Cardiac muscle cell (in vitro differentiated cells and primary cell): ENCODE results near the gene LCE3C. TPM values are rescaled to one million over a fixed set of nuclear protein-coding genes. Genes with fewer than 3 reads are reported as not detected.
"Not testable (repeated sequence)": the region's sequence is repeated elsewhere in the genome, so short reads cannot be mapped to it uniquely, and the experiment has no call there.

Experiments used
- DNase-seq, 2 donors: peaks; one replicate each; pipeline versions ENCODE4 v3.0.0 to v3.0.0-alpha.2; 2010 to 2017; ENCODE audit warnings: low read depth in 1 of 2, low spot score in 1 of 2
- H3K27ac ChIP-seq: fragments of 200-600 bp; sonication (generic); 2 replicates; pipeline ENCODE4 v1.5.1; 2016
- H3K27me3 ChIP-seq: fragments of 200-600 bp; sonication (generic); 2 replicates; pipeline ENCODE4 v1.6.0; 2016; ENCODE audit warnings: control low read depth
- H3K36me3 ChIP-seq: fragments of 200-600 bp; sonication (generic); 2 replicates; pipeline ENCODE4 v1.5.1; 2016; ENCODE audit warnings: control low read depth
- H3K4me1 ChIP-seq: fragments of 200-600 bp; sonication (generic); 2 replicates; pipeline ENCODE4 v1.8.1; 2017; ENCODE audit warnings: low read depth, mild to moderate bottlenecking, mixed run types
- H3K4me3 ChIP-seq: fragments of 200-600 bp; sonication (generic); 2 replicates; pipeline ENCODE4 v1.5.1; 2016; ENCODE audit warnings: mild to moderate bottlenecking
- H3K9me3 ChIP-seq: fragments of 200-600 bp; sonication (generic); 2 replicates; pipeline ENCODE4 v1.5.1; 2017; ENCODE audit warnings: low read depth, mild to moderate bottlenecking, control low read depth
- polyA plus RNA-seq: library from polyadenylated mRNA; unstranded; fragments of >200 nt; fragmentation: Nextera tagmentation; extraction: Ambion mirVana; gene quantifications from 2 replicates; pipeline ENCODE4 v1.2.1, GENCODE V29; 2016
- total RNA-seq: library from RNA; depleted of rRNA; stranded (reverse); fragments of >200 nt; gene quantifications from 2 replicates; pipeline ENCODE4 v1.2.3, GENCODE V29; 2016
- TF ChIP-seq, protein P1 (sequence below): IDR thresholded peaks from 2 replicates; pipeline ENCODE4 v1.5.1; 2012; ENCODE audit warnings: low read depth, mild to moderate bottlenecking, low read length

LCE3C gene, protein sequence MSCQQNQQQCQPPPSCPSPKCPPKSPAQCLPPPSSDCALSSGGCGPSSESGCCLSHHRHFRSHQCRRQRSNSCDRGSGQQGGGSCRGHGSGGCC
- total RNA-seq: not detected in 2 replicates
- not detected in 2 replicates for polyA plus RNA-seq

DNA sequence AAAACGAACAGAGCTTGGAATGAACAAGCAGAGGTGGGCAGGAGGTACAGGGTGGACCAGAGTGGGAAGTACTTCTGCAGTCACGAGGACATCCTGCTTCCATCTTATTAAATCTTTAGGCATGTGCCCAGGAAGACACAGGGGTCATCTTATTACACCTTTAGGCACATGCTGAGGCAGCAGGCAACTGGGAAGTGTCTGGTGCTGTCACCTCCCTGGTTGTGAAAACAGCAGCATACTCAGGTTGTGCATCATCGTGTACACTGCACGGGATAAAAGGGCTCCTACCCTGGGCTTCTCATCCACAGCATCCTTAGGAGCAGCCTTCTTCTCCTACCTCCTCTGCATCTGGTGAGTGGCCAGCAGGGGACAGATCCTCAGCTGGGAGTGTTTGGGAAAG, at the start of gene LCE3C:
TSS of gene LCE3C (plus strand) at position 301 of the 400 bp plus-strand sequence. CDS start 498 bp downstream, outside the sequence.
- Histone ChIP-seq H3K9me3 (no peaks in the 10 kb centered on the region), H3K27me3 (no peaks in the 10 kb centered on the region), H3K4me1 (no peaks in the 10 kb centered on the region), H3K27ac (no peak within 1 kb of the TSS), H3K36me3 (no peaks in the 10 kb centered on the region), H3K4me3 (no peak within 1 kb of the TSS)
- DNase-seq: no peak
- TF ChIP-seq, protein P1, sequence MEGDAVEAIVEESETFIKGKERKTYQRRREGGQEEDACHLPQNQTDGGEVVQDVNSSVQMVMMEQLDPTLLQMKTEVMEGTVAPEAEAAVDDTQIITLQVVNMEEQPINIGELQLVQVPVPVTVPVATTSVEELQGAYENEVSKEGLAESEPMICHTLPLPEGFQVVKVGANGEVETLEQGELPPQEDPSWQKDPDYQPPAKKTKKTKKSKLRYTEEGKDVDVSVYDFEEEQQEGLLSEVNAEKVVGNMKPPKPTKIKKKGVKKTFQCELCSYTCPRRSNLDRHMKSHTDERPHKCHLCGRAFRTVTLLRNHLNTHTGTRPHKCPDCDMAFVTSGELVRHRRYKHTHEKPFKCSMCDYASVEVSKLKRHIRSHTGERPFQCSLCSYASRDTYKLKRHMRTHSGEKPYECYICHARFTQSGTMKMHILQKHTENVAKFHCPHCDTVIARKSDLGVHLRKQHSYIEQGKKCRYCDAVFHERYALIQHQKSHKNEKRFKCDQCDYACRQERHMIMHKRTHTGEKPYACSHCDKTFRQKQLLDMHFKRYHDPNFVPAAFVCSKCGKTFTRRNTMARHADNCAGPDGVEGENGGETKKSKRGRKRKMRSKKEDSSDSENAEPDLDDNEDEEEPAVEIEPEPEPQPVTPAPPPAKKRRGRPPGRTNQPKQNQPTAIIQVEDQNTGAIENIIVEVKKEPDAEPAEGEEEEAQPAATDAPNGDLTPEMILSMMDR: no peak

DNA sequence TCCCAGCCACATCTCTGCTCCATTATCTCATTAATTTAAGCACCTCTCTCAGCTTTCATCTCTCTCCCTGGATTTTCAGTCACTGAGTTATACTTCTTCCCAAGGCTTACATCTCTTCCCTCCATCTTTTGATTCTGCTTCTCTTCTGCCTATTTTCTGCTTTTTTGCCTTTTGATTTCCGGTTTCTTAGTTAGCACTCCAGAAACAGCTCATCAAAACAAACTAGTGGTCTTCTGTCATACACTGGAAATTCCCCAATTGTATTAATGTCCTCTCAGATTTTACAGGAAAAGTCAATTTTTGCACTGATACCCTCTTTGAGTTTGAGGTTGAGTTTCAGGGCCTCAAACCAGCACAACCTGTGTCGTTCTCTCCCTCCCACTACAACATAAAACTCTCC, 34.9 kb upstream of the LCE3C start:
- DNase-seq: no peak
- no peaks in the 10 kb centered on the region for H3K36me3 ChIP-seq
- no peaks in the 10 kb centered on the region for H3K27me3 ChIP-seq
- H3K4me1 ChIP-seq: no peaks in the 10 kb centered on the region
- no peak overlapping the region for H3K4me3 ChIP-seq
- H3K27ac ChIP-seq: no peak overlapping the region
- no peaks in the 10 kb centered on the region for H3K9me3 ChIP-seq
- TF ChIP-seq, protein P1: no peak

DNA sequence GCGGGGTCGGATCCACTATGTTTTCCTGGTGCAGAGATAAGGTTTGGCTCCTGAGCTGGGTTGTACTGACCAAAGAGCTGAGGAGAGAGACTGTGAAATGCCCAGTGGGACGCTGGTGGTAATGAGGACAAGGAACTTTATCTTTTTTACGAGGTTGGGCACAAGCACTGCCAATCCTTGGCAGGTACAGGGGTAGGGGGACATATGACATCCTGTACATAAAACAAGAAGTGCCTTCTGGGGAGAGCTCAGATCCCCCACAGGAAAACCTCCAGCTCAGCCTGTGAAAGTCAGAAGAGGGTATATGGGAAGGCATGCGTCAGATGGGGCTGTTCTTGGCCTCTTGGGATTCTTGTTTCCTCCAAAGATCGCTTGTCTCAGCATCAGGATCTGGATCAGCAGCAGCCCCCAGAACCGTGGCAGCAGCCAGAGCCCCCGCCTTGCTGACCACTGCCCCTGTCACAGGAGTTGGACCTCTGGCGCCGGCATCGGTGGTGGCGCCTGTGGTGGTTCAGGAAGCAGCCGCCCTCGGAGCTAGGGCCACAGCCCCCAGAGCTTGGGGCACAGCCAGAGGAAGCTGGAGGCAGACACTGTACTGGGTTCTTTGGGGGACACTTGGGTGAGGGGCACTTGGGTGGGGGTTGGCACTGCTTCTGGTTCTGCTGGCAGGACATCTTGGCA, 34.4 kb upstream of the LCE3C start:
- no peak for DNase-seq
- TF ChIP-seq, protein P1: no peak
- no peaks in the 10 kb centered on the region for H3K36me3 ChIP-seq
- H3K4me1 ChIP-seq: no peaks in the 10 kb centered on the region
- H3K9me3 ChIP-seq: no peaks in the 10 kb centered on the region
- no peak overlapping the region for H3K27ac ChIP-seq
- H3K4me3 ChIP-seq: no peak overlapping the region
- H3K27me3 ChIP-seq: no peaks in the 10 kb centered on the region

DNA sequence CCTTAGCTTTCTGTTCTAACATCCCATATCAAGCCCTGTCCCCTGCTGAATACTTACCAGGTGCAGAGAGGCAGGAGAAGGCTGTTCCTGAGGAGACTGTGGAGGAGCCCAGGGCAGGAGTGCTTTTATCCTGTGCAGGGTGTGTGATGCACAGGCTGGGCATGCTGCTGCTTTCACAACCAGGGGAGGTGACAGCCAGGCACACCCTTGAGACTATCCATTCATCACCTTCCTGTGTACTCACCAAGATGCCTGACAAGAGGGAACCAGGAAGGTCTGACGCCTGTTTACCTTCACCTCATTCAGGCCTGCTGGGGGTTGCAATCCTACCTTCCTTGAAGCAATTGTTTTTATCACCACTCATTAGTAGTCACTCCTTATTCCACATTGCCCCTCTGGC, 33.4 kb upstream of the LCE3C start, which contains the start of gene LCE3E:
TSS of gene LCE3E (minus strand) at position 100 of the 400 bp plus-strand sequence. CDS start 572 bp downstream, outside the sequence.
- TF ChIP-seq, protein P1: no peak
- Histone ChIP-seq H3K36me3 (no peaks in the 10 kb centered on the region), H3K27me3 (no peaks in the 10 kb centered on the region), H3K9me3 (no peaks in the 10 kb centered on the region), H3K4me1 (no peaks in the 10 kb centered on the region), H3K27ac (no peak within 1 kb of the TSS), H3K4me3 (no peak within 1 kb of the TSS)
- DNase-seq: no peak

DNA sequence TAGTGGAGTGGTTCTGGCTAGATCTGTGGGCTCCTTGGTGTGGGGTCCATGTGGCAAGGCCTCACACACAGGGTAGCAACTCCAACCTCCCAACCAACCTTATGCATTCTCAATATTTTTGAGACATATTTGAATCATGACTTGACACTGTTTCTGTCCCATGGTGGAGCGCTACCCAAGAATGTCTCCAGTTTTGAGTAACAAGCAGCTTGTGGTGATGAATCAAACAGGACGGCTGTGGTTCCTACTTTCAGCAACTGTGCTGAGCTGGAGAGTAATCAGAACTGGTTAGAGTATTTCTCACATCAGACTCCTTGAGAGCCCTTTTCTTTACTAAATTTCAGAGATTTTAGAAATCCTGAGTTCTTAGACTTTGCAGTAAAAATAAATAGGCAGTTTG, 22.9 kb upstream of the LCE3C start:
- no peak overlapping the region for H3K27ac ChIP-seq
- DNase-seq: no peak
- no peak overlapping the region for H3K4me3 ChIP-seq
- H3K36me3 ChIP-seq: no peaks in the 10 kb centered on the region
- TF ChIP-seq, protein P1: no peak
- no peaks in the 10 kb centered on the region for H3K27me3 ChIP-seq
- H3K4me1 ChIP-seq: no peaks in the 10 kb centered on the region
- H3K9me3 ChIP-seq: no peaks in the 10 kb centered on the region

DNA sequence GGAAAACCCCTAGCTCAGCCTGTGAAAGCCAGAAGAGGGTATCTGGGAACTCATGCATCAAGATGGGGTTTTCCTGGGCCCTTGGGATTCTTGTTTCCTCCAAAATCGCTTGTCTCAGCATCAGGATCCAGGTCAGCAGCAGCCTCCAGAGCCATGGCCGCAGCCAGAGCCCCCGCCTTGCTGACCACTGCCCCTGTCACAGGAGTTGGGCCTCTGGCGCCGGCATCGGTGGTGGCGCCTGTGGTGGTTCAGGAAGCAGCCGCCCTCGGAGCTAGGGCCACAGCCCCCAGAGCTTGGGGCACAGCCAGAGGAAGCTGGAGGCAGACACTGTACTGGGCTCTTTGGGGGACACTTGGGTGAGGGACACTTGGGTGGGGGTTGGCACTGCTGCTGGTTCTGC, 20.5 kb upstream of the LCE3C start:
- H3K4me1 ChIP-seq, H3K27ac ChIP-seq: not testable (repeated sequence)

More for the DNA sequence above, 20.5 kb upstream of the LCE3C start:
- not testable (repeated sequence) for H3K9me3 ChIP-seq, H3K36me3 ChIP-seq, H3K27me3 ChIP-seq, H3K4me3 ChIP-seq, DNase-seq
